A549 (cell line): ENCODE measurements around the gene CC2D2B. TPM values are rescaled to one million over a fixed set of nuclear protein-coding genes. Genes with fewer than 3 reads are reported as not detected.

Experiments used
- ATAC-seq, 2 experiments: fragments of 200-7000 bp in 1 of 2; fragments of >200 bp in 1 of 2; cut with Nextera tagmentation in 1 of 2; cut with Tn5 transposase in 1 of 2; 3 replicates each; pipeline versions ENCODE4 v1.8.0 to v1.9.1; 2018 to 2020; ENCODE audit warnings: mild to moderate bottlenecking in 1 of 2, moderate library complexity in 1 of 2
- CTCF ChIA-PET: fragments of 300-600 bp; sonication (Branson Sonifier 250); formaldehyde crosslinking; extraction: SDS; loops from one replicate; lab custom pipeline; 2021; ENCODE audit warnings: antibody characterized with exemption, inconsistent platforms; lab: Yijun Ruan, JAX
- POLR2A ChIA-PET: fragments of 350-600 bp; formaldehyde crosslinking; extraction: SDS; loops from one replicate; lab custom pipeline; 2021; ENCODE audit warnings: antibody characterized with exemption, inconsistent platforms; lab: Yijun Ruan, JAX
- DNase-seq, 2 experiments: peaks; one replicate each; pipeline versions ENCODE4 v3.0.0 to v3.0.0-alpha.2; 2011 to 2016; ENCODE audit warnings: low read depth in 1 of 2, low spot score in 1 of 2
- FAIRE-seq: peaks from 2 replicates; lab custom pipeline; 2011; peaks lifted over from hg19 to GRCh38; lab: Jason Lieb, UNC
- H3K27ac ChIP-seq, 2 experiments: fragments of >200 bp; sonication (Bioruptor Twin); formaldehyde crosslinking; 3 replicates each; pipeline ENCODE4 v1.5.1; 2016 to 2017
- H3K4me1 ChIP-seq: fragments of >200 bp; sonication (Bioruptor Twin); formaldehyde crosslinking; 3 replicates; pipeline ENCODE4 v1.6.1; 2016
- H3K4me2 ChIP-seq: fragments of >200 bp; sonication (Bioruptor Twin); formaldehyde crosslinking; 3 replicates; pipeline ENCODE4 v1.6.1; 2016
- H3K4me3 ChIP-seq: fragments of >200 bp; sonication (Bioruptor Twin); formaldehyde crosslinking; 3 replicates; pipeline ENCODE4 v1.5.1; 2016
- H3K9me3 ChIP-seq: fragments of >200 bp; sonication (Bioruptor Twin); formaldehyde crosslinking; 3 replicates; pipeline ENCODE4 v1.6.1; 2016
- BHLHE40 ChIP-seq: IDR thresholded peaks from 2 replicates; pipeline ENCODE4 v1.6.1; 2012; ENCODE audit warnings: low read depth, low read length, inconsistent platforms
- CBX8 ChIP-seq: fragments of 200-600 bp; sonication (generic); IDR thresholded peaks from 2 replicates; pipeline ENCODE4 v1.6.1; 2016
- CTCF ChIP-seq: fragments of >200 bp; sonication (Bioruptor Twin); formaldehyde crosslinking; IDR thresholded peaks from 3 replicates; pipeline ENCODE4 v1.5.1; 2016
- EHF ChIP-seq: fragments of 250-450 bp; sonication (Bioruptor Pico); IDR thresholded peaks from 2 replicates; pipeline ENCODE4 v1.5.0; 2020; ENCODE audit warnings: mild to moderate bottlenecking
- EHMT2 ChIP-seq: fragments of 200-600 bp; sonication (generic); IDR thresholded peaks from 2 replicates; pipeline ENCODE4 v1.6.1; 2016; ENCODE audit warnings: antibody characterized with exemption, low read depth, mild to moderate bottlenecking, moderate library complexity
- FOSB ChIP-seq: fragments of 250-450 bp; sonication (Bioruptor Pico); IDR thresholded peaks from 2 replicates; pipeline ENCODE4 v1.5.0; 2020; ENCODE audit warnings: mild to moderate bottlenecking, moderate library complexity
- FOSL2 ChIP-seq, 2 experiments: fragments of 450-650 bp in 1 of 2; fragments of >200 bp in 1 of 2; sonication (Bioruptor Twin) in 1 of 2; formaldehyde crosslinking; IDR thresholded peaks; 2 replicates each; pipeline versions ENCODE4 v1.5.0 to v1.6.1; 2016 to 2020; ENCODE audit warnings: mild to moderate bottlenecking in 1 of 2, moderate library complexity in 1 of 2
- FOXS1 ChIP-seq: fragments of 250-450 bp; sonication (Bioruptor Pico); IDR thresholded peaks from 2 replicates; pipeline ENCODE4 v1.5.0; 2020; ENCODE audit warnings: mild to moderate bottlenecking, moderate library complexity
- JUN ChIP-seq, 2 experiments: fragments of >200 bp; sonication (Bioruptor Twin); formaldehyde crosslinking; IDR thresholded peaks; 2 replicates in 1 of 2; 3 replicates in 1 of 2; pipeline ENCODE4 v1.6.1; 2016 to 2017
- JUNB ChIP-seq: fragments of >200 bp; sonication (Bioruptor Twin); formaldehyde crosslinking; IDR thresholded peaks from 2 replicates; pipeline ENCODE4 v1.6.1; 2016
- KDM1A ChIP-seq: fragments of 200-600 bp; sonication (generic); IDR thresholded peaks from 2 replicates; pipeline ENCODE4 v1.6.1; 2016; ENCODE audit warnings: low read depth, mild to moderate bottlenecking
- MAFK ChIP-seq: fragments of 450-650 bp; IDR thresholded peaks from 2 replicates; pipeline ENCODE4 v1.6.1; 2014; ENCODE audit not compliant: partially characterized antibody
- PHF8 ChIP-seq: fragments of 200-600 bp; sonication (generic); IDR thresholded peaks from 2 replicates; pipeline ENCODE4 v1.6.1; 2016; ENCODE audit warnings: low read depth, mild to moderate bottlenecking, antibody characterized with exemption, moderate library complexity, borderline replicate concordance
- POLR2AphosphoS2 ChIP-seq: conservative IDR thresholded peaks from 2 replicates; pipeline ENCODE4 v1.6.1; 2012; ENCODE audit warnings: low read length, improper control_type of control experiment, inconsistent platforms
- RARB ChIP-seq: fragments of 250-450 bp; sonication (Bioruptor Pico); IDR thresholded peaks from 2 replicates; pipeline ENCODE4 v1.8.0; 2021; ENCODE audit warnings: mild to moderate bottlenecking, moderate library complexity
- RCOR1 ChIP-seq: fragments of 150-350 bp; IDR thresholded peaks from 2 replicates; pipeline ENCODE4 v1.6.1; 2014; ENCODE audit warnings: antibody characterized with exemption, low read length, low read depth
- RFX5 ChIP-seq: fragments of 450-650 bp; IDR thresholded peaks from 2 replicates; pipeline ENCODE4 v1.7.1; 2014; ENCODE audit warnings: antibody characterized with exemption, mild to moderate bottlenecking, moderate library complexity
- RNF2 ChIP-seq: fragments of 200-600 bp; sonication (generic); IDR thresholded peaks from 2 replicates; pipeline ENCODE4 v1.6.1; 2016; ENCODE audit warnings: low read depth, mild to moderate bottlenecking, antibody characterized with exemption, moderate library complexity, borderline replicate concordance
- ZC3H11A ChIP-seq: fragments of 450-650 bp; IDR thresholded peaks from 2 replicates; pipeline ENCODE4 v1.6.1; 2014; ENCODE audit warnings: antibody characterized with exemption, mild to moderate bottlenecking
- ZFP36 ChIP-seq: fragments of 450-650 bp; IDR thresholded peaks from 2 replicates; pipeline ENCODE4 v1.6.1; 2014; ENCODE audit warnings: borderline replicate concordance; ENCODE audit not compliant: partially characterized antibody
- ZNF302 ChIP-seq: fragments of 250-450 bp; sonication (Bioruptor Pico); IDR thresholded peaks from 2 replicates; pipeline ENCODE4 v1.9.0; 2021; ENCODE audit warnings: inconsistent platforms, mild to moderate bottlenecking, moderate library complexity
- WGBS: methylation state at CpG from one replicate; pipeline ENCODE4 v1.1.6; 2017; ENCODE audit errors: missing lambda C conversion rate; 5-methylcytosine and 5-hydroxymethylcytosine counted together
- polyA plus RNA-seq, 4 experiments: library from polyadenylated mRNA; depleted of rRNA in 3 of 4; stranded (reverse); fragments of >200 nt; fragmentation: RNase III in 1 of 4; extraction: RNeasy Plus Mini Kit Qiagen cat#74134 plus additional on column Dnase treatment in 1 of 4; gene quantifications; 2 replicates in 3 of 4; 3 replicates in 1 of 4; pipeline ENCODE4 v1.2.3, GENCODE V29; 2011 to 2017

Gene CC2D2B
- polyA plus RNA-seq, 2 of the 4 experiments (the other 2 are of a cell fraction): 0.13 to 0.15 TPM

- POLR2A ChIA-PET: no interaction called here
- no peak for ATAC-seq
- CTCF ChIA-PET: interaction anchor here (1.4 kb wide), 1 partner anchor 58 kb away, joined by 5 read pairs; no protein-coding TSS in a partner anchor
Measured at GRCh38 chr10:96074776-96075175, 167.0 kb downstream of the CC2D2B start.

GRCh38 chr10:96075977-96076376, 168.2 kb downstream of the CC2D2B start:
- Histone ChIP-seq H3K9me3 (no peaks in the 10 kb centered on the region), H3K4me2 (no peak overlapping the region), H3K27ac (no peak overlapping the region), H3K4me1 (peaks cover 11% of the 10 kb centered on the region; the same call in 2 of the 3 replicates), H3K4me3 (no peak overlapping the region)
- ATAC-seq (no peak), FAIRE-seq (no peak), DNase-seq (no peak)
- ChIA-PET POLR2A (interaction anchor here (0.8 to 1.1 kb wide), 2 partner anchors 14 to 54 kb away, joined by 3 read pairs; no protein-coding TSS in a partner anchor), CTCF (interaction anchor here (1.4 kb wide), 1 partner anchor 59 kb away, joined by 5 read pairs; no protein-coding TSS in a partner anchor)
- TF ChIP-seq EHF (CRISPR knock-in tag) (no peak), MAFK (no peak), FOSL2 (IDR thresholded peaks at IDR 0.05) (no peak), FOSL2 (CRISPR knock-in tag; IDR thresholded peaks at IDR 0.05) (no peak), CBX8 (no peak), RNF2 (no peak), ZFP36 (no peak), PHF8 (no peak), BHLHE40 (no peak), POLR2AphosphoS2 (no peak), RCOR1 (no peak), KDM1A (no peak), FOSB (CRISPR knock-in tag) (no peak), EHMT2 (no peak), JUNB (no peak), CTCF (no peak), RFX5 (no peak), FOXS1 (no peak), RARB (CRISPR knock-in tag) (no peak), JUN (IDR thresholded peaks at IDR 0.05) (no peak)
- WGBS: 65% methylated on average over 2 of the region's 2 CpGs

More at GRCh38 chr10:96074776-96075175, 167.0 kb downstream of the CC2D2B start:
- Histone ChIP-seq H3K4me1 (peaks cover 11% of the 10 kb centered on the region; the same call in 2 of the 3 replicates), H3K9me3 (no peaks in the 10 kb centered on the region), H3K4me2 (no peak overlapping the region), H3K27ac (no peak overlapping the region), H3K4me3 (no peak overlapping the region)
- FAIRE-seq (no peak), DNase-seq (no peak)
- 96% methylated on average over 3 of the region's 3 CpGs for WGBS
- TF ChIP-seq ZNF302 (CRISPR knock-in tag) (no peak), RCOR1 (no peak)

- CTCF ChIA-PET: interaction anchor here (0.5 to 1.5 kb wide), 3 partner anchors 17 to 216 kb away, joined by 4 read pairs; no protein-coding TSS in a partner anchor
- 95% methylated on average over 3 of the region's 3 CpGs for WGBS
- peaks cover 10% of the 10 kb centered on the region; the same call in 2 of the 3 replicates for H3K4me1 ChIP-seq
- no peak overlapping the region for H3K4me3 ChIP-seq
- POLR2A ChIA-PET: no interaction called here
- no peaks in the 10 kb centered on the region for H3K9me3 ChIP-seq
- FAIRE-seq: no peak
- TF ChIP-seq ZC3H11A: no peak
- DNase-seq: no peak
- H3K27ac ChIP-seq: no peak overlapping the region
- no peak overlapping the region for H3K4me2 ChIP-seq
- ATAC-seq: no peak
Measured at GRCh38 chr10:96077156-96077555, 169.4 kb downstream of the CC2D2B start.
